GM19240 (cell line): Measurements from ENCODE around the gene HAPLN1.

Experiments
- DNase-seq: peaks from one replicate; pipeline ENCODE4 v3.0.0; 2011; ENCODE audit warnings: low spot score; ENCODE audit not compliant: insufficient read length

HAPLN1 gene

GRCh38 chr5:83718195-83718825 is 2.3 kb downstream of the HAPLN1 start:
- peak; percentile 37 for DNase-seq

GRCh38 chr5:83715236-83716065 is 5.2 kb downstream of the HAPLN1 start:
- DNase-seq = no peak

GRCh38 chr5:83714810-83715209 is 5.8 kb downstream of the HAPLN1 start:
- no peak for DNase-seq

GRCh38 chr5:83711982-83712601 is 8.6 kb downstream of the HAPLN1 start:
- DNase-seq = no peak

- no peak for DNase-seq
Observed at GRCh38 chr5:83709973-83710372, 10.7 kb downstream of the HAPLN1 start.

GRCh38 chr5:83708170-83708569 is 12.5 kb downstream of the HAPLN1 start:
- DNase-seq = no peak

GRCh38 chr5:83703059-83703458 is 17.6 kb downstream of the HAPLN1 start:
- no peak for DNase-seq

- DNase-seq = no peak
Observed at GRCh38 chr5:83701886-83702285, 18.8 kb downstream of the HAPLN1 start.

- no peak for DNase-seq
Observed at GRCh38 chr5:83689881-83690280, 30.8 kb downstream of the HAPLN1 start.

- no peak for DNase-seq
Observed at GRCh38 chr5:83688281-83688680, 32.4 kb downstream of the HAPLN1 start.

- no peak for DNase-seq
Observed at GRCh38 chr5:83687124-83687619, 33.5 kb downstream of the HAPLN1 start.

GRCh38 chr5:83686251-83686650 is 34.4 kb downstream of the HAPLN1 start:
- no peak for DNase-seq

GRCh38 chr5:83683836-83684235 is 36.8 kb downstream of the HAPLN1 start:
- no peak for DNase-seq

- DNase-seq = no peak
Observed at GRCh38 chr5:83672646-83673045, 48.0 kb downstream of the HAPLN1 start.

GRCh38 chr5:83672158-83672557 is 48.5 kb downstream of the HAPLN1 start:
- no peak for DNase-seq

- no peak for DNase-seq
Observed at GRCh38 chr5:83665631-83666030, 55.0 kb downstream of the HAPLN1 start.

GRCh38 chr5:83662558-83662957 is 58.1 kb downstream of the HAPLN1 start:
- no peak for DNase-seq

- DNase-seq = no peak
Observed at GRCh38 chr5:83657807-83658525, 62.7 kb downstream of the HAPLN1 start.

- DNase-seq = no peak
Observed at GRCh38 chr5:83654427-83654994, 66.1 kb downstream of the HAPLN1 start.

- DNase-seq = peak; percentile 15
Observed at GRCh38 chr5:83653669-83654068, 67.0 kb downstream of the HAPLN1 start.

GRCh38 chr5:83645936-83646335 is 74.7 kb downstream of the HAPLN1 start:
- no peak for DNase-seq
